Fibroblast of skin of right biceps (primary cell): ENCODE data around the gene ZMIZ1.

Experiments
- DNase-seq: peaks from one replicate; pipeline ENCODE4 v3.0.0-alpha.2; 2013

The ZMIZ1 gene

GRCh38 chr10:79158402-79159097 is 89.8 kb downstream of the ZMIZ1 start:
- DNase-seq: no peak

- peak; percentile 73 for DNase-seq
Measured at GRCh38 chr10:79159141-79159651, 90.4 kb downstream of the ZMIZ1 start.

- DNase-seq: no peak
Measured at GRCh38 chr10:79159785-79160184, 91.0 kb downstream of the ZMIZ1 start.

GRCh38 chr10:79160191-79160590 is 91.4 kb downstream of the ZMIZ1 start:
- no peak for DNase-seq

GRCh38 chr10:79161557-79161956 is 92.8 kb downstream of the ZMIZ1 start:
- no peak for DNase-seq

GRCh38 chr10:79162022-79162421 is 93.3 kb downstream of the ZMIZ1 start:
- DNase-seq: no peak

GRCh38 chr10:79162861-79163665 is 94.3 kb downstream of the ZMIZ1 start:
- peak; percentile 63 for DNase-seq

- no peak for DNase-seq
Measured at GRCh38 chr10:79163666-79163975, 94.9 kb downstream of the ZMIZ1 start.

GRCh38 chr10:79164075-79164474 is 95.3 kb downstream of the ZMIZ1 start:
- DNase-seq: no peak

GRCh38 chr10:79165070-79165778 is 96.5 kb downstream of the ZMIZ1 start:
- no peak for DNase-seq

GRCh38 chr10:79166312-79166721 is 97.6 kb downstream of the ZMIZ1 start:
- DNase-seq: no peak

GRCh38 chr10:79166741-79167140 is 98.0 kb downstream of the ZMIZ1 start:
- DNase-seq: no peak

GRCh38 chr10:79167537-79167936 is 98.8 kb downstream of the ZMIZ1 start:
- no peak for DNase-seq

GRCh38 chr10:79168210-79168609 is 99.4 kb downstream of the ZMIZ1 start:
- DNase-seq: no peak

- no peak for DNase-seq
Measured at GRCh38 chr10:79170226-79170752, 101.5 kb downstream of the ZMIZ1 start.

- DNase-seq: no peak
Measured at GRCh38 chr10:79170993-79171392, 102.2 kb downstream of the ZMIZ1 start.

GRCh38 chr10:79171504-79171903 is 102.7 kb downstream of the ZMIZ1 start:
- DNase-seq: no peak

GRCh38 chr10:79172881-79173280 is 104.1 kb downstream of the ZMIZ1 start:
- no peak for DNase-seq

- DNase-seq: no peak
Measured at GRCh38 chr10:79173582-79174262, 105.0 kb downstream of the ZMIZ1 start.

- peak; percentile 70 for DNase-seq
Measured at GRCh38 chr10:79176052-79176501, 107.3 kb downstream of the ZMIZ1 start.

GRCh38 chr10:79176949-79177602 is 108.3 kb downstream of the ZMIZ1 start:
- DNase-seq: peak; percentile 23

- DNase-seq: no peak
Measured at GRCh38 chr10:79178070-79178576, 109.4 kb downstream of the ZMIZ1 start.
